Motor neuron (in vitro differentiated cells): ENCODE measurements around the gene KLHL17. TPM values are rescaled to one million over a fixed set of nuclear protein-coding genes. Genes with fewer than 3 reads are reported as not detected.

Experiments used
- ATAC-seq, 8 experiments: fragments of 200-7000 bp; cut with Tn5 transposase; replicated peaks in 6 of 8; 2 replicates each; pipeline ENCODE4 v1.8.0; 2021; ENCODE audit warnings: mild to moderate bottlenecking in 8 of 8, moderate library complexity in 8 of 8
- H3K27ac ChIP-seq, 2 donors: fragments of 250-450 bp; sonication (Bioruptor Pico); 2 replicates each; pipeline ENCODE4 v1.9.0; 2021; ENCODE audit warnings: antibody characterized with exemption in 2 of 2, mild to moderate bottlenecking in 2 of 2, moderate library complexity in 1 of 2
- H3K4me1 ChIP-seq, 2 donors: fragments of 250-450 bp; sonication (Bioruptor Pico); replicated peaks in 1 of 2; 2 replicates each; pipeline ENCODE4 v1.6.1; 2021; ENCODE audit warnings: antibody characterized with exemption in 2 of 2, mild to moderate bottlenecking in 2 of 2, moderate library complexity in 1 of 2
- H3K4me3 ChIP-seq, 5 donors: fragments of 250-450 bp; sonication (Bioruptor Pico); 2 replicates each; pipeline ENCODE4 v1.9.0; 2021; ENCODE audit warnings: antibody characterized with exemption in 5 of 5, mild to moderate bottlenecking in 5 of 5, moderate library complexity in 4 of 5
- WGBS, 10 experiments: fragments of 450-650 bp; shearing (Covaris generic); methylation state at CpG; one replicate each; pipeline ENCODE4 v1.0.0; 2022; 5-methylcytosine and 5-hydroxymethylcytosine counted together
- in situ Hi-C, 9 experiments: fragments of 400-800 bp; cut with MboI; loops; one replicate each; pipeline ENCODE4 v1.15.0; 2021; ENCODE audit warnings: low sequenced_read_pairs in 9 of 9, low pct_unique_long_range_greater_than_20kb in 2 of 9; ENCODE audit not compliant: unreplicated experiment in 9 of 9
- total RNA-seq, 8 experiments: library from RNA; unstranded; fragments of 300-600 nt; gene quantifications; 2 replicates each; pipeline versions ENCODE4 v1.2.3 to v1.2.4, GENCODE V29; 2022

Gene KLHL17
- total RNA-seq, 8 experiments from 2014 or later, result 4.1 to 24.6 (median 7.3) TPM

DNA sequence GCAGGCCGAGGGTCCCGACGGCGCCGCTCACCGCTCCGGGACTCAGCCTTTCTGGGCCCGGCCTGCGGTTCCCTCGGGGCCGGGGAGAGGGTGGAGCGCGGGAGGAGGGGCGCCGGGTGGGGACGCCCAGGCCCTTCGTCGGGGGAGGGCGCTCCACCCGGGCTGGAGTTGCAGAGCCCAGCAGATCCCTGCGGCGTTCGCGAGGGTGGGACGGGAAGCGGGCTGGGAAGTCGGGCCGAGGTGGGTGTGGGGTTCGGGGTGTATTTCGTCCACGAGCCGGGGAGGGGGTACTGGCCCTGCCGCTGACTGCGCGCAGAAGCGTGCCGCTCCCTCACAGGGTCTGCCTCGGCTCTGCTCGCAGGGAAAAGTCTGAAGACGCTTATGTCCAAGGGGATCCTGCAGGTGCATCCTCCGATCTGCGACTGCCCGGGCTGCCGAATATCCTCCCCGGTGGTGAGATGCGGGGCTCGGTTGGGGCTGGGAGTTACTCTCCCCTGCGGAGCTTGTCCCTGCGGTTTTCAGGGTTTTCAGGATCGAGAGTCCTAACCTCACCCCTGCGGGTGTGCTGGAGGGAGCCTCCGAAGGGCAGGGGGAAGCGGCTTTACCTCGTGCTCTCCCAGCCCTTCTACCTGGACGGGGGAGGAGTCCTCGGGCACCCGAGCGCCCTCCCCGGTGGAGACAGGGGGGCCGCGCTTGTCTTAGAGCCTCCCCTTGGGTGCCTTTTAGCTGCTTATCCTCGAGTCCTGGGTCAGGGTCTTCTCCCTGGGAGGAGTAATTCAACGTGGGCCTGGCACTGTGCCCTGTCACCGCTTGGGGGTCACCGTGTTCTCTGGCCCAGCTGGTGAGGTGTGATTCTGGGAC is 34.6 kb upstream of the KLHL17 start:
- peak; percentile 10 to 63 (median 24) for ATAC-seq
- Histone ChIP-seq H3K27ac (no peak overlapping the region), H3K4me1 (peaks cover 57 to 60% of the 10 kb centered on the region in 2 donors), H3K4me3 (peak overlapping the region; percentile 7 to 59 (median 42))
- in situ Hi-C loops, result no loop called here
- 0 to 27% (median 2%) methylated on average over 1 to 18 of the region's 65 CpGs; no CpG with 5 or more reads in 4 of the 10 experiments for WGBS, 10 experiments

DNA sequence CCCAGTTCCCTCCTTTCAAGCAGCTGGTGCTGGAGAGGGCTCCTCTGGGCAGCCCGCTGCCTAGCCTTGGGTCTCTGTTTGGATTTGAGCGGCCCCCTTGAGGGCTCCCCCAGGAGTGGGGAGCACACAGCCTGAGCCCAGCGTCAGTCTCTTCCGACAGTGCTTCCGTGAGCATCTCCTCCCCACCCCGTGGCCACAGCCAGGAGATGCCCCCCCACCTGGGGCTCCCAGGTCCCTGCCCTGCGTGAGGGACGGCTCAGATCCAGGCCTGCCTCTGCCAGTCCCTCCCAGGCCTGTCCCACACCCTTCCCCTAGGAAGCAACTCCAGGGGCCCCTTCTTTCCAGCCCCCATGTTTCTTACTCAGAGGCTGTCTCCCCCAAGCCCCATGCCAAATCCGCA is 33.1 kb upstream of the KLHL17 start:
- Histone ChIP-seq H3K4me1 (peaks cover 52 to 57% of the 10 kb centered on the region in 2 donors), H3K4me3 (no peak overlapping the region), H3K27ac (no peak overlapping the region)
- ATAC-seq, result no peak
- 17 to 20% methylated on average over 1 to 6 of the region's 9 CpGs; no CpG with 5 or more reads in 8 of the 10 experiments for WGBS, 10 experiments
- in situ Hi-C loops, result no loop called here

DNA sequence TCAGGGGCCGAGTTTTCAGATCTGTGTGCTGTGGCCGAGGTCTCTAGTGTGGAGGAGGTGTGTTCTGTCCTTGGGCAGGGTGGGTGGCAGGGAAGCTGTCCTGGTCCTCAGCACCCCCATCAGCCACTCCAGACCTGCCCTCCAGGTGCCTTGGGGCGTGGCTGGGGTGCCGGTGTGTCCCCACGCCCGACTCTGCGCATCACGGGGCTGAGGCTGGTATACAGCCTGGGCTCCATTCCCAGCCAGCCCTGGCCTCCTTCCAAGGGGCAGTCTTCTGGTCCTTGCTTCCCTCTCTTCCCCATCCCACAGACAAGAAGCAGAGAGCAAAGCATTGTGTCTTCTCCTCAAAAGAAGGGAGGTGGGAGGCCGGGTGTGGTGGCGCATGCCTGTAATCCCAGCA is 32.6 kb upstream of the KLHL17 start:
- Histone ChIP-seq H3K4me3 (no peak overlapping the region), H3K4me1 (peaks cover 52 to 58% of the 10 kb centered on the region in 2 donors), H3K27ac (no peak overlapping the region)
- in situ Hi-C loops, result no loop called here
- WGBS, 10 experiments, result 59% methylated on average over 2 to 8 of the region's 10 CpGs; no CpG with 5 or more reads in 8 of the 10 experiments
- ATAC-seq, result no peak

DNA sequence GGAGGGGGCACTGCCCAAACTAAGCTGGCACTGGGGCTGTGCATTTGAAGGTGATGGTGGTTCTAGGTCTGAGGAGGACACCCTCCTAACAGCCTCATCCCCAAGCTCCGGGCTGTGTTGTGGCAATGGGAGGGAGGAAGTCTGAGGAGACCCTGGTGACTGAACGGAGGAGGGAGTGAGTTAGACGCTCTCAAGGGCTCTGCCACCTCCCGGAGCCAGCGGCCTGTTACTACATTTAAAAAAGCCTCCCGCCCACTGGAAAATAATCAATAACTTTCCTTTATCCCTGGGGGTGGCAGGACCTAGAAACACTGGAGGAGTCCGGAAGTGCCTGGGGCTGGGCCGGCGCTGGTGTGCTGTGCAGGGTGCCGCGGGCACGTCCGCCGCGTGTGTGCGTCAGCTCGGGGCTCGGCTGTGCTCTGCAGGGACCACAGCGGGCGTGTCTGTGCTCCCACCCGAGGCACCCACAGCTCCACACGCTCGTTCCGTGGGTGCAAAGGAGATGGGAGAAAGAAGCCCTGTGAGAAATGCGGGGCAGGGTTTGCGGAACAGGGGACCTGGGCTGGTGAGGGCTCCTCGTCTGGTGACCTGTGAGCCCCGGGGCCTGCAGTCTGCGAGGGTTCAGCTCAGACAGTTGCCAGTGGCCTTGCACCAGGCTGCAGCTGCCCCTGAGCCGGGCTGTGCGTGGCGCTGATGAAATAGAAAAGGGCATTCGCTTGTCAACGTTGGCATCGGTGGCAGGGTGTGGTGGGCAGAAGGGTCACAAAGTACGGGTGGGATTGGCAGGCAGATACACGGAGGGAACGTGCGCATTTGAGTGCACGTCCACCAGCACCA is 31.3 kb upstream of the KLHL17 start:
- WGBS, 10 experiments, result 0 to 36% (median 20%) methylated on average over 1 to 14 of the region's 40 CpGs; no CpG with 5 or more reads in 5 of the 10 experiments
- peaks cover 54 to 56% of the 10 kb centered on the region in 2 donors for H3K4me1 ChIP-seq
- peak in 1 of 8 experiments; percentile 6 for ATAC-seq
- no peak overlapping the region for H3K27ac ChIP-seq
- H3K4me3 ChIP-seq, result no peak overlapping the region
- in situ Hi-C loops, result no loop called here

DNA sequence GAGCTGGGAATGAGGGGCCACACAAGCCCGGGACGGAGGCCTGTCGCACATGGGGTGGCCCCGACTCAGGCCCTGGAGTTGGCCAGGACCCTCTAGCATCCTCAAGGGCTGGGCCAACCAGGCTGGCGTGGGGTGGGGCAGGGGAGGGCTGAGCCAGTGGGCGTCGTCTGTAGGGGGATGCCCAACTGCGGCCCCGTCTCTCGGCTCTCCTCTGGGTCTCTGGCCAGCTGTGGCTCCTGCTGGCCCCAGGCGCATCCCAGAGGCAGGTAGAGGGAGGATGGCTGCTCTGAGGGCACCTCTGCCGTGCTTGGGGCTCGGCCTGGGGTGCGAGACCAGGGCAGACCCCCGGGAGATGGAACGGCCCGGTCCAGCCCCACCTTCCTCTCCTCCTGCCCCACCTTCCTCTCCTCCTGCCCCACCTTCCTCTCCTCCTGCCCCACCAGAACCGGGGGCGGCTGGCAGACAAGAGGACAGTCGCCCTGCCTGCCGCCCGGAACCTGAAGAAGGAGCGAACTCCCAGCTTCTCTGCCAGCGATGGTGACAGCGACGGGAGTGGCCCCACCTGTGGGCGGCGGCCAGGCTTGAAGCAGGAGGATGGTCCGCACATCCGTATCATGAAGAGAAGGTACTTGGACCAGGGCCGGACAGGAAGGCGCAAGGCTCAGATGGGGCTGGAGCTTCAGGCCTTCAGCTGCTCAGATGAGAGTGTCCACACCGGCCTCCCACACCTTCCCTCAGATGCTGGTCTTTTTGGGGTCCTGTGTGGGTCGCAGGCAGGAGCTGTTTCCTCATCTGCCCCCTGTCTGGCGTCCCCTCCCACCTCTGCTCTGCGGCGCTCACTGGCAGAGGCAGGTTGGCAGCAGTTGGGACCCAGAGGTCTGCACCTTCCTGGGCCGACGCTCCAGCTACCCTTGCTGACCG is 30.4 kb upstream of the KLHL17 start:
- in situ Hi-C loops, result no loop called here
- H3K27ac ChIP-seq, result no peak overlapping the region
- no peak overlapping the region for H3K4me3 ChIP-seq
- peaks cover 53 to 54% of the 10 kb centered on the region in 2 donors for H3K4me1 ChIP-seq
- no peak for ATAC-seq
- WGBS, 10 experiments, result 23 to 93% (median 37%) methylated on average over 1 to 17 of the region's 40 CpGs; no CpG with 5 or more reads in 5 of the 10 experiments

DNA sequence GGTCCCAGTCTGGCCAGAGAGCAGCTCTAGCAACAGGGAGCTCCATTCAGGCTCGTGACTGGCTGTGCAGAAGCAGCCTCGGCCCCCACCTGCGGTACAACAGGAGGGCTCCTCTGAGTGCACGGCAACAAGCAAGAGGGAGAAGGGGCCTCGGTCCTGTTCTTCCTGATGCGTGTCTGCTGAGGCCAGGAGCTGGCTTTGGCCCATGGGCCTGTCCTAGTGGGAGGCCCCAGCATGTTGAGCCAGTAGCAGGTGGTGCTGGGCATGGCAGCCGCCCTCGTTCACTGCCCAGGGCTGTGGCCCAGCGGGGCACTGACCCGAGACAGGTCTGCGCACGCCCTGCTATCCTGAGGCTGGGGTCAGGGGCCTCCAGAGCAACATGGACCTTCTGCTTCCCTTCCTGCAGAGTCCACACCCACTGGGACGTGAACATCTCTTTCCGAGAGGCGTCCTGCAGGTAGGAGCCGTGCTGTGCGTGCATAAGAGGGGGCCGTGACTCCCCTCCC is 29.7 kb upstream of the KLHL17 start:
- WGBS, 10 experiments, result 11 to 82% (median 50%) methylated on average over 1 to 15 of the region's 18 CpGs; no CpG with 5 or more reads in 4 of the 10 experiments
- ATAC-seq, result no peak
- peaks cover 55 to 56% of the 10 kb centered on the region in 2 donors for H3K4me1 ChIP-seq

DNA sequence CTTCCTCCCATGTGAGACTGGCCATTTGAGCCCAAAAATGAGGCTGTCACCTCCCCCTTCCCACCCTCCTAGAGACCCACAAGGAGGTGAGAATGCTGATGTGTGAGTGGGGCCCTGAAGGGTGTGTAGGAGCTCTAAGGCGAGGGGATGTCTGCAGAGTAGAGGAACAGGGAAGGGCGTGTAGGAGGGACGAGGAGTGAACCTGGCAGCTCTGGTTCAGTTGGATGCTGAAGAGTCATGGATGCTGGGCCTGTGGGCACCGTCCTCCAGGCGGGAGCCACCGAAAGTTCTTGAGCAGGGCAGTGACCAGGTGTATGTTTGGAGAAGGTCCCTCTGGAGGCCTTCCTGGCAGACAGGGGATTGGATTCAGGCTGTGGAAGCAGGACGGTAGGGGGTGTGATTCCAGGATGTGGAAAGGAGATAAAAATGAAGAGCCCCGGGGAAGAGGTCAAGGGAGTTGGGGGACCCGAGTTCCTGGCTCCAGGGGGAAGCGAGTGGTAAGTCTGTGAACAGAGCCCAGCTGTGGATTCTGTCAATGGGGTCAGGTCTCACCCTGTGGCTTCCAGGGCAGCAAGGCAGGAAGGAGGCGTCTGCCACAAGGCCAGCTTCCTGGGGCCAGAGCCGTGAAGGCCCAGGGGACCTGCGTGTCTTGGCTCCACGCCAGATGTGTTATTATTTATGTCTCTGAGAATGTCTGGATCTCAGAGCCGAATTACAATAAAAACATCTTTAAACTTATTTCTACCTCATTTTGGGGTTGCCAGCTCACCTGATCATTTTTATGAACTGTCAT is 28.8 kb upstream of the KLHL17 start:
- H3K4me1 ChIP-seq, result peaks cover 54 to 55% of the 10 kb centered on the region in 2 donors
- no peak overlapping the region for H3K4me3 ChIP-seq
- in situ Hi-C loops, result no loop called here
- no peak overlapping the region for H3K27ac ChIP-seq
- ATAC-seq, result no peak
- WGBS, 10 experiments, result 30 to 85% (median 48%) methylated on average over 3 to 14 of the region's 15 CpGs

More for the DNA sequence above, 29.7 kb upstream of the KLHL17 start:
- Histone ChIP-seq H3K27ac (no peak overlapping the region), H3K4me3 (no peak overlapping the region)
- in situ Hi-C loops, result no loop called here

DNA sequence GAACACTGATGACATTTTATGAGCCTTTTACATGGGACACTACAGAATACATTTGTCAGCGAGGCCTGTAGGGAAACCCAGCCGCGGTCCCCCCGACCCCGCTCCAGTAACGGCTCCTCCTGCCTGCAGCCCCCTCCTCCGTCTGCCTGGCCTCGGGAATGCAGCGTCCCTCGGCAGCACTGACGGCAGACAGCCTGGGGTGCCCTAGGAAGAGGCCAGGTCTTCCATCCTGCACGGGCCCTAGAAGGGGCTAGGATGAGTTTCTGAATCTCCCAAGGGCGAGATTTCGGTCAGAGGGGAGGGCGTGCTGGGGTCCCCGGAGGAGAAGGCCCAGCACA is 28.2 kb upstream of the KLHL17 start:
- no peak overlapping the region for H3K4me3 ChIP-seq
- ATAC-seq, result no peak
- 12 to 57% (median 19%) methylated on average over 3 to 7 of the region's 16 CpGs; no CpG with 5 or more reads in 7 of the 10 experiments for WGBS, 10 experiments
- H3K27ac ChIP-seq, result no peak overlapping the region
- H3K4me1 ChIP-seq, result peaks cover 59 to 61% of the 10 kb centered on the region in 2 donors
- in situ Hi-C loops, result no loop called here

DNA sequence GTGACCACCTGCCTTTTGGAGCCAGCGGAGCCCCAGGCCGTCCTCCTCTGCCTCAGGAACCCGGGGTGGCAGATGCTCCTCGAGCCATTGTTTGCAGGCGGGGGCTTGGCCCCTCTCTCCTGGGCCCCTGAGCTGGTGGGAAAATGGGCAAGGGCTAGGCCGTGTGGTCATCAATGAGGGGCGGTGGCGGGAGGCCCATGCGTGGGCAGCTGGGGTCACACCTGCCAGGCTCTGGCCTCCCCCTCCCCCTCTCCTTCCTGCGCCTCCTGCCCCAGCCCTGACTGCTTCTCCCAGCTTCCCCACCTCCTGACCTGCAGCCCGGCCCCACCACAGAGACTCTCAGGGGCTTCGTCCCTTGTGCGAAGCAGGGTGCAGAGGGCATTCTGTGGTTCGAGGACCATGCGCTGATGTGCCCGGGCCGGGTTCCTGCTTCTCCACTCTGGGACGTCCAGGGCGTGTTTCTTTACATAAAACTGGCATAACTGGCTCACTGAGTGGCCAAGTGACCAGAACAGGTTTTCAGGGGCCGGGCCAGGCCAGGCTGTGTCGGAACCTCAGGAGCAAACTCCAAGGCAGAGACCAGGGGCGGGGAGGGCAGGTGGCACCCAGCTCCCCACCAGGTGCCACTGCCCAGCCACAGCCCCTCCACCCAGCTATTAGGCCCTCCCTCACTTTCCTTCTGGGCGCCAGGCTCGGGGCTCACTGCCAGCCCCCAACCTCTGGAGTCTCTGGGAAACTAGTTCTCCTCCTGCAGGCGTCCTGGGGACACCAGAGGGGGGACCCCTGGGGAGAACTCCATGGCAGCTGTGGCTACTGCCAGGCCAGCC is 27.4 kb upstream of the KLHL17 start:
- no peak overlapping the region for H3K27ac ChIP-seq
- in situ Hi-C loops, result no loop called here
- no peak overlapping the region for H3K4me3 ChIP-seq
- no peak for ATAC-seq
- peaks cover 67 to 70% of the 10 kb centered on the region in 2 donors for H3K4me1 ChIP-seq
- WGBS, 10 experiments, result 20 to 100% (median 51%) methylated on average over 1 to 5 of the region's 25 CpGs; no CpG with 5 or more reads in 5 of the 10 experiments

DNA sequence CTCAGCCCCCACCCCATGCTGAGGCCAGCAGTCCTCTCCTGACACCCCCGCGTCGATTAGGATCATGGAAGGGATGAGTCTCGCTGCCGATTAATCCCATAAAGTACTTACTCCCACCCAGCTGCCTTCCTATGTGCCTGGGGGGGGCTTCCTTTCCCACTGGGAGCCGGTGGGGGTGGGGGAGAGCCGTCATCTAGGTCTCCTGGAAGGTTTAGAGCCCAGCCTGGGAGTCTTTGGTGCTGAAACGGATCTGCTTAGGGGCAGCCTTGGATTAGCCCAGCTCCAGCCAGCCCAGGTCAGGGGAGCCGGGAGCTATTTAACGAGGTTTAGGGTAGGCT is 26.8 kb upstream of the KLHL17 start:
- no peak overlapping the region for H3K27ac ChIP-seq
- WGBS, 10 experiments, result 17 to 20% methylated on average over 2 to 3 of the region's 10 CpGs; no CpG with 5 or more reads in 8 of the 10 experiments
- no peak overlapping the region for H3K4me3 ChIP-seq
- peaks cover 72 to 75% of the 10 kb centered on the region in 2 donors for H3K4me1 ChIP-seq
- no peak for ATAC-seq
- in situ Hi-C loops, result no loop called here
